ENCODE data around the gene PRR11.

- no peak for TF ChIP-seq CTCF (conservative IDR thresholded peaks at IDR 0.05; ENCODE audit: low read length)
- no peak for TF ChIP-seq EZH2phosphoT487 (IDR thresholded peaks at IDR 0.05; ENCODE audit: borderline replicate concordance)
These were observed 68.3 kb downstream of the PRR11 start for GRCh38 chr17:59223813-59224212.

All from Loucy (cell line).